Testis (tissue), 3 donors: ENCODE data around the gene P2RX7. TPM values are rescaled to one million over a fixed set of nuclear protein-coding genes. Genes with fewer than 3 reads are reported as not detected.

Experiments used
- polyA plus RNA-seq: library from polyadenylated mRNA; stranded (reverse); fragments of 350-450 nt; fragmentation: Illumina TruSeq; extraction: RNeasy Lipid Tissue Mini Kit (QIAGEN cat#74804); gene quantifications from one replicate; pipeline ENCODE4 v1.2.3, GENCODE V29; 2014; ENCODE audit warnings: low read depth, low replicate concordance; ENCODE audit not compliant: insufficient read depth
- small RNA-seq, 2 donors: library from RNA; depleted of rRNA; stranded (forward); fragments of <200 nt; gene quantifications; one replicate each; pipeline ENCODE3, GENCODE V24; 2016
- total RNA-seq, 2 donors: library from RNA; depleted of rRNA; stranded (reverse); fragments of >200 nt; gene quantifications; one replicate each; pipeline ENCODE4 v1.2.3, GENCODE V29; 2016

The P2RX7 gene
- total and polyA plus RNA-seq, 3 donors from 2014 or later = 3.0 to 12.8 (median 5.6) TPM

Small RNA genes within 50 kb of the gene (small RNA-seq; reads per million reads assigned to genes)
- gene AC079602.1 (0 reads per million in 2 donors), gene RF00156 (0 reads per million in 2 donors), gene Z98941.1 (0 reads per million in 2 donors)

Other genes starting within 250 kb of the P2RX7 start
- 10 to 100 TPM; 61.1 to 65.4 TPM for gene SPPL3, start 228.5 kb upstream of the P2RX7 start, total RNA-seq
- gene SPPL3, start 228.5 kb upstream of the P2RX7 start, polyA plus RNA-seq = 190 TPM
- gene HNF1A, start 154.3 kb upstream of the P2RX7 start, total RNA-seq = under 1 TPM; 0.79 to 0.81 TPM
- gene HNF1A, start 154.3 kb upstream of the P2RX7 start, polyA plus RNA-seq = 0.70 TPM
- gene C12orf43, start 116.4 kb upstream of the P2RX7 start, total RNA-seq = 10 to 100 TPM; 14.3 to 16.5 TPM
- gene C12orf43, start 116.4 kb upstream of the P2RX7 start, polyA plus RNA-seq = 15.9 TPM
- gene OASL, start 93.6 kb upstream of the P2RX7 start, total RNA-seq = 1 to 10 TPM in 1 of 2 donors, under 1 TPM in 1; 0.74 to 1.8 TPM
- 2.8 TPM for gene OASL, start 93.6 kb upstream of the P2RX7 start, polyA plus RNA-seq
- gene P2RX4, start 77.3 kb downstream of the P2RX7 start, total RNA-seq = 10 to 100 TPM; 36.0 to 50.0 TPM
- 20.2 TPM for gene P2RX4, start 77.3 kb downstream of the P2RX7 start, polyA plus RNA-seq
- gene CAMKK2, start 163.8 kb downstream of the P2RX7 start, total RNA-seq = 10 to 100 TPM; 21.5 to 22.1 TPM
- 17.1 TPM for gene CAMKK2, start 163.8 kb downstream of the P2RX7 start, polyA plus RNA-seq
- 100 to 1,000 TPM; 143 to 158 TPM for gene ANAPC5, start 219.5 kb downstream of the P2RX7 start, total RNA-seq
- 95.9 TPM for gene ANAPC5, start 219.5 kb downstream of the P2RX7 start, polyA plus RNA-seq